ENCODE data around the gene LMO1.

DNA sequence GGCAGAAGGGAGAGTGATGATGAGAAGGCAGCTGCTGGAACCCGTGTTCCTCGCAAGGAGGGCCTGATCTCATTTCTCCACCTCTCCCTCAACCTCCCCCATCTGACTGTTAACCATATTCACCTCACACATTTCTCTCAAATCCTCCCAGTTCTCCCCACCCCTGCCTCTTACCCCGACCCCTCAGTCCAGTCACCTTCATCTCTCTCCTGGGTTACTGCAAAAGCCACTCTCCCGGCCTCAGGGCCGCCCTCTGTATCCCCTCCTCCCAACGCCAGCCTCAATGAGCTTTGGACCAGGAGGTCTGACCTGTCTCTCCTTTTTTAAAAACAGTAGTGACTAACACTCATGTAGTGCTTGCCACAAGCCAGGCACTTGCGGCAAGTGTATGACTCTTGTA lies 29.5 kb upstream of the LMO1 start:
- no peak for TF ChIP-seq CTCF (IDR thresholded peaks at IDR 0.05)
- no peak for TF ChIP-seq POLR2A (IDR thresholded peaks at IDR 0.05)
